GM12878 (cell line): Measurements from ENCODE around the gene CTXN1.

Experiments used
- FOXK2 ChIP-seq: fragments of 450-650 bp; IDR thresholded peaks from 2 replicates; pipeline ENCODE4 v1.6.1; 2017; ENCODE audit warnings: mild to moderate bottlenecking, moderate library complexity
- HDAC2 ChIP-seq: fragments of 200-600 bp; sonication (generic); IDR thresholded peaks from 2 replicates; pipeline ENCODE4 v1.6.1; 2017
- PML ChIP-seq: IDR thresholded peaks from 2 replicates; pipeline ENCODE4 v1.6.1; 2012; ENCODE audit warnings: low read length, inconsistent platforms
- YY1 ChIP-seq: IDR thresholded peaks from 2 replicates; pipeline ENCODE4 v1.6.1; 2011; ENCODE audit warnings: low read depth, mild to moderate bottlenecking, low read length
- TF ChIP-seq, protein P1 (sequence below): fragments of 450-650 bp; formaldehyde crosslinking; IDR thresholded peaks from 2 replicates; pipeline ENCODE4 v1.5.0; 2022; ENCODE audit warnings: mild to moderate bottlenecking, missing genetic modification characterization
- TF ChIP-seq, protein P2 (sequence below), 3 experiments: IDR thresholded peaks in 2 of 3; conservative IDR thresholded peaks in 1 of 3; 2 replicates each; pipeline ENCODE4 v1.5.1; 2011; ENCODE audit warnings: low read depth in 3 of 3, low read length in 3 of 3, mild to moderate bottlenecking in 3 of 3, control low read depth in 2 of 3, moderate library complexity in 2 of 3, inconsistent platforms in 1 of 3, mixed read lengths in 1 of 3; ENCODE audit not compliant: control insufficient read depth in 2 of 3, insufficient read depth in 1 of 3; ENCODE audit errors: extremely low read depth in 1 of 3

DNA sequence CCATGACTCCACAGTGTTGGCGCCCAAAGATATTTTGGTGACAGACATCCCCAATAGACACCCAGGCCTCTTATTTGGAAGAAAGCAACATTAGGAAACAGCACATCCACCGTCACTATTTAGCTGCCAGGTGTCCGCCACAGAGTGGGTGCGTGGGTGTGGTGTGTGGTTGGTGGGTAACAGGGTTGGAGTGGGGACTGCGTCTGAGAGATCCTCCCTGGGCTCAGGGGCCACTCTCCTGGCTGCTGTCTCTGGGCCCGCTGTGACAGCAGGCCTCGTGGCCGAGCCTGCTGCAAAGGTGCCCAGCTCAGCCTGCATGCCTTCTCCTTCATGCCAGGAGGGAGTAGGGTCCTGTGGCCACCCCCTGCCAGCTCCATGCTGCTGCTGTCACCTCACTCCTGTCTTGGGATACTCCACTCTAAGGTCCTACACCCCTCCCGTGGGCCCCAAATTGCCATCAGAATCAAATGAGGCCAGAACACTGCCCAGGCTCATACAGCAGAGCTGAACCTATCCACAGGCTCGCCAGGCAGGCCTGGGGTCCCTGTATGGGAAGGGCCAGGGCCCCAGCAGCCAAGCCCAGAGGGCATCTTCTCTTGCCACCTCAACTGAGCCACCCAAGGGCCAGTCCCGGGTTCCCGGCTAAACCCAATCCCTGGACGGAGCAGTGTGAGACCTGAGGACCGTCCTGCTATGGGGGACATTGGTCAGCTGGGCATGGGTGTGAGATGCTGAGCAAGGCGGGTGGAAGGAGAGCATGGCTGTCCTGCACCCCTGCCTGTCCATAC lies 42.3 kb upstream of the CTXN1 start:
- TF ChIP-seq FOXK2 (no peak), HDAC2 (no peak), YY1 (no peak), PML (no peak)
- TF ChIP-seq, protein P1, sequence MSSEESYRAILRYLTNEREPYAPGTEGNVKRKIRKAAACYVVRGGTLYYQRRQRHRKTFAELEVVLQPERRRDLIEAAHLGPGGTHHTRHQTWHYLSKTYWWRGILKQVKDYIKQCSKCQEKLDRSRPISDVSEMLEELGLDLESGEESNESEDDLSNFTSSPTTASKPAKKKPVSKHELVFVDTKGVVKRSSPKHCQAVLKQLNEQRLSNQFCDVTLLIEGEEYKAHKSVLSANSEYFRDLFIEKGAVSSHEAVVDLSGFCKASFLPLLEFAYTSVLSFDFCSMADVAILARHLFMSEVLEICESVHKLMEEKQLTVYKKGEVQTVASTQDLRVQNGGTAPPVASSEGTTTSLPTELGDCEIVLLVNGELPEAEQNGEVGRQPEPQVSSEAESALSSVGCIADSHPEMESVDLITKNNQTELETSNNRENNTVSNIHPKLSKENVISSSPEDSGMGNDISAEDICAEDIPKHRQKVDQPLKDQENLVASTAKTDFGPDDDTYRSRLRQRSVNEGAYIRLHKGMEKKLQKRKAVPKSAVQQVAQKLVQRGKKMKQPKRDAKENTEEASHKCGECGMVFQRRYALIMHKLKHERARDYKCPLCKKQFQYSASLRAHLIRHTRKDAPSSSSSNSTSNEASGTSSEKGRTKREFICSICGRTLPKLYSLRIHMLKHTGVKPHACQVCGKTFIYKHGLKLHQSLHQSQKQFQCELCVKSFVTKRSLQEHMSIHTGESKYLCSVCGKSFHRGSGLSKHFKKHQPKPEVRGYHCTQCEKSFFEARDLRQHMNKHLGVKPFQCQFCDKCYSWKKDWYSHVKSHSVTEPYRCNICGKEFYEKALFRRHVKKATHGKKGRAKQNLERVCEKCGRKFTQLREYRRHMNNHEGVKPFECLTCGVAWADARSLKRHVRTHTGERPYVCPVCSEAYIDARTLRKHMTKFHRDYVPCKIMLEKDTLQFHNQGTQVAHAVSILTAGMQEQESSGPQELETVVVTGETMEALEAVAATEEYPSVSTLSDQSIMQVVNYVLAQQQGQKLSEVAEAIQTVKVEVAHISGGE (CRISPR knock-in tag): no peak
- TF ChIP-seq, protein P2, sequence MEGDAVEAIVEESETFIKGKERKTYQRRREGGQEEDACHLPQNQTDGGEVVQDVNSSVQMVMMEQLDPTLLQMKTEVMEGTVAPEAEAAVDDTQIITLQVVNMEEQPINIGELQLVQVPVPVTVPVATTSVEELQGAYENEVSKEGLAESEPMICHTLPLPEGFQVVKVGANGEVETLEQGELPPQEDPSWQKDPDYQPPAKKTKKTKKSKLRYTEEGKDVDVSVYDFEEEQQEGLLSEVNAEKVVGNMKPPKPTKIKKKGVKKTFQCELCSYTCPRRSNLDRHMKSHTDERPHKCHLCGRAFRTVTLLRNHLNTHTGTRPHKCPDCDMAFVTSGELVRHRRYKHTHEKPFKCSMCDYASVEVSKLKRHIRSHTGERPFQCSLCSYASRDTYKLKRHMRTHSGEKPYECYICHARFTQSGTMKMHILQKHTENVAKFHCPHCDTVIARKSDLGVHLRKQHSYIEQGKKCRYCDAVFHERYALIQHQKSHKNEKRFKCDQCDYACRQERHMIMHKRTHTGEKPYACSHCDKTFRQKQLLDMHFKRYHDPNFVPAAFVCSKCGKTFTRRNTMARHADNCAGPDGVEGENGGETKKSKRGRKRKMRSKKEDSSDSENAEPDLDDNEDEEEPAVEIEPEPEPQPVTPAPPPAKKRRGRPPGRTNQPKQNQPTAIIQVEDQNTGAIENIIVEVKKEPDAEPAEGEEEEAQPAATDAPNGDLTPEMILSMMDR (IDR thresholded peaks at IDR 0.05 in 2 of 3, conservative IDR thresholded peaks at IDR 0.05 in 1 of 3; ENCODE audit: control insufficient read depth in 2 of 3, extremely low read depth in 1 of 3, insufficient read depth in 1 of 3, low read depth in 3 of 3, low read length in 3 of 3): no peak
